WTC11 (cell line): ENCODE results near the gene EPN1.

Source experiments
- ATF6 ChIP-seq: sonication (generic); formaldehyde crosslinking; IDR thresholded peaks from 2 replicates; pipeline ENCODE4 v1.8.1; 2023; ENCODE audit warnings: mild to moderate bottlenecking, missing genetic modification reagents
- CREM ChIP-seq: sonication (generic); formaldehyde crosslinking; IDR thresholded peaks from 2 replicates; pipeline ENCODE4 v1.8.1; 2022; ENCODE audit warnings: mild to moderate bottlenecking, missing genetic modification reagents, moderate library complexity
- CTCF ChIP-seq: fragments of 200-600 bp; IDR thresholded peaks from 2 replicates; pipeline ENCODE4 v1.8.0; 2022; ENCODE audit warnings: antibody characterized with exemption
- E2F5 ChIP-seq: sonication (generic); formaldehyde crosslinking; IDR thresholded peaks from 2 replicates; pipeline ENCODE4 v1.8.1; 2022; ENCODE audit warnings: mild to moderate bottlenecking, moderate library complexity, missing genetic modification reagents
- GTF2I ChIP-seq: fragments of 250-450 bp; sonication (Bioruptor Pico); conservative IDR thresholded peaks from 2 replicates; pipeline ENCODE4 v1.4.0; 2021; ENCODE audit warnings: mild to moderate bottlenecking
- NFYB ChIP-seq: sonication (generic); formaldehyde crosslinking; conservative IDR thresholded peaks from 2 replicates; pipeline ENCODE4 v1.8.0; 2022; ENCODE audit warnings: low read depth, missing genetic modification reagents
- PREB ChIP-seq: sonication (generic); formaldehyde crosslinking; IDR thresholded peaks from 2 replicates; pipeline ENCODE4 v1.8.1; 2022; ENCODE audit warnings: mild to moderate bottlenecking, missing genetic modification reagents, moderate library complexity, borderline replicate concordance
- STAT6 ChIP-seq: sonication (generic); formaldehyde crosslinking; conservative IDR thresholded peaks from 2 replicates; pipeline ENCODE4 v1.8.1; 2023; ENCODE audit warnings: mild to moderate bottlenecking, low read depth, missing genetic modification reagents, moderate library complexity

GRCh38 chr19:55700813-55701212, 25.8 kb downstream of the EPN1 start:
- no peak for TF ChIP-seq STAT6 (CRISPR knock-in tag)
- no peak for TF ChIP-seq NFYB (CRISPR knock-in tag)
- no peak for TF ChIP-seq PREB (CRISPR knock-in tag)
- TF ChIP-seq E2F5 = no peak
- TF ChIP-seq CTCF = no peak
- no peak for TF ChIP-seq CREM (CRISPR knock-in tag)
- no peak for TF ChIP-seq ATF6 (CRISPR knock-in tag)
- no peak for TF ChIP-seq GTF2I
